GM21367 (cell line): ENCODE measurements around the gene MR1.

Experiments used
- ATAC-seq: cut with Tn5 transposase; IDR thresholded peaks from one replicate; pipeline ENCODE4 v1.9.1; 2021; ENCODE audit not compliant: unreplicated experiment

MR1 gene

DNA sequence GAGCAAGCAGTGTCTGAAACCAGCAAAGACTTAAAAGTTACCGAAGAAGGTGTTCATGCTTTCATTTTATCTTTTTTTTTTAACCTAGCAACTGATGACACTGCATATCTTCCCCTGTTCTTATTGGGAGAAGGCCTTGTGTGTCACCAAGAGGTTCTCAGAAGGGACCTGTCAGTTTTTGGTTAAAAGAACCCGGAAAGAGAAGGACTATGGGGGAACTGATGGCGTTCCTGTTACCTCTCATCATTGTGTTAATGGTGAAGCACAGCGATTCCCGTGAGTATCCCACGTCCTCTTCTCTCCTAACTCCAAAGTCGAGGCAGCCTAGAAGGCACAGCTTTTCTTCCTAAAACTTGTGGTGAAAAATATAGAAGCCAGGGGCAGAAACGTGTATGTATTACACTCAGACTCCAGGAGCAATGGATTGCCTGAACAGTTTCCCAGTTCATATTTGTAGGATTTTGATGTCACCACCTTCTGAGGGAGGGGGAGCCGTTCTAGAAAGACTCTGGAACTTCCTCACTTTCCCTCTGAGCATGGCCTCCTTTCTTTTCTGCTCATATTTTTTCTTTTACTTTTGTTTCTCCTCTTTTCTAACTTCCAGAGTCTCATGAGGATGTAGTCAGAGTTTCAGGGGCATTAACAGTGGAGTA, at the start of gene MR1:
MR1 (plus strand) TSS at position 185 of the 653 bp plus-strand sequence; CDS start at position 210, 25 bp downstream.
- ATAC-seq: peak; percentile 93

GRCh38 chr1:180988253-180988752, 45.5 kb upstream of the MR1 start:
- no peak for ATAC-seq

DNA sequence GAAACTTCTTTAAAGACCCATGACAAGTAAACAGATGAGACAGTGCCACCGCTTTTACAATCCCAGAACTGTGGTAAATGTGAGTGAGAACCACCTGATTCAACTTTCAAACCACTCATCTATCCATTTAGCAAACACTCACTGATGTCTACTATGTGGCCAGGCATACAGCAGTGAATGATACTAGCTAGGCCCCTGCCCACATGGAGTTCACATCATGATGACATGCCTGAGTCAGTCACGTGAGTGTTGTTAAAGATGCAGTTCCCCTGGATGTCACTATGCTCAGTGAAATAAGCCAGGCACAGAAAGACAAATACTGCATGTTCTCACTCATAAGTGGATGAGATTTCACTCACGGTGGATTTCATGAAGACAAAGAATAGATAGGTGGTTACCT, 39.5 kb upstream of the MR1 start:
- no peak for ATAC-seq

- no peak for ATAC-seq
Measured at GRCh38 chr1:180997843-180998504, 35.8 kb upstream of the MR1 start.

DNA sequence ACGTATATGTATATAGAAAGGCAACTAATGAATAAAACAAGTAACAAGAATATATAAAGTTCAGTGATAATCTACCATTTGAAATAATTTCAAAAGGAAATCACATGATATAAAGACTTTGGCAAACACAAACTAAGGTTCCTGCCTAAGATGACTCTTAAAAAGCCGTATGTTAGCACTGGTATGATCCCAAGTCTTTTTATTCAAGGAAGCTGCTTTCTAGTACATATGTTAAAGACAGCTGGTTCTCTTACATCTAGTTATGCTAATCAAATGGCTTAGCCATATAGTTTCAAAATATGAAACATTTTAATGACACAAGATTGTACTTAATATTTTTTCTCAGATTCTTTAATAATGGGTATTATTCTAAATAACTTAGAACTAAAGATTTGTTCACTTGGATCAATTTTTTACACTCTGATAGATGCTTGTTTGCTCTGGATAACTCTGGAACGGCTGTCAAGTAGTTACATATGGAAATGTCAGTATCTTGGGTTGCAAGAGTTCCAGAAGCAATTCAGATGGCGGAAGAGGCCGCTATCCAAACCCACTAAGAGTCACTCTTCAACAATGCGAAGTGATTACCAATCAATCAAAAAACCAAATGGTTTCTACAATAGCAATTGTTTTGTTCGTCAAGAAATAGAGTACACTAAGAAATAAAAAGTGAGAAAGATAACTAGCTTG, 32.5 kb upstream of the MR1 start:
- ATAC-seq: no peak

- no peak for ATAC-seq
Measured at GRCh38 chr1:181002582-181003172, 31.1 kb upstream of the MR1 start.

DNA sequence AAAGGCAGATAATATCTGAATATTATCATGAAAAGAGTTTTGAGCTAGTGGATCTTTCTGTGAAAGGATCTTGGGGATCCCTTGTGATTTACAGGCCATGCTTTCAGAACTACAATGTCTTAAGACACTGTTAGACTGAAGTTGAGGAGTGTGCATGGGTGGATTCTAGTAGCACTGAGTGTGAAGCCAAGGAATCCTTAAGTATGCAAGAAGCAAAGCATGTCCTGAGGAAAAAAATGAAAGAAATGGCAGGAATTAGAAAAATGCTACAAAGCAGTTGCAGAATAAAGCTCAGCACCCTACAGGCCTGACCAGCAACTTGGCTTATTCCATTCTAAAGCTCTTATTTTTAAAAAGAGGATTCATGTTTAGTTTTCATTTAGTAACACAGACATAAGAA, 23.0 kb upstream of the MR1 start:
- ATAC-seq: no peak

DNA sequence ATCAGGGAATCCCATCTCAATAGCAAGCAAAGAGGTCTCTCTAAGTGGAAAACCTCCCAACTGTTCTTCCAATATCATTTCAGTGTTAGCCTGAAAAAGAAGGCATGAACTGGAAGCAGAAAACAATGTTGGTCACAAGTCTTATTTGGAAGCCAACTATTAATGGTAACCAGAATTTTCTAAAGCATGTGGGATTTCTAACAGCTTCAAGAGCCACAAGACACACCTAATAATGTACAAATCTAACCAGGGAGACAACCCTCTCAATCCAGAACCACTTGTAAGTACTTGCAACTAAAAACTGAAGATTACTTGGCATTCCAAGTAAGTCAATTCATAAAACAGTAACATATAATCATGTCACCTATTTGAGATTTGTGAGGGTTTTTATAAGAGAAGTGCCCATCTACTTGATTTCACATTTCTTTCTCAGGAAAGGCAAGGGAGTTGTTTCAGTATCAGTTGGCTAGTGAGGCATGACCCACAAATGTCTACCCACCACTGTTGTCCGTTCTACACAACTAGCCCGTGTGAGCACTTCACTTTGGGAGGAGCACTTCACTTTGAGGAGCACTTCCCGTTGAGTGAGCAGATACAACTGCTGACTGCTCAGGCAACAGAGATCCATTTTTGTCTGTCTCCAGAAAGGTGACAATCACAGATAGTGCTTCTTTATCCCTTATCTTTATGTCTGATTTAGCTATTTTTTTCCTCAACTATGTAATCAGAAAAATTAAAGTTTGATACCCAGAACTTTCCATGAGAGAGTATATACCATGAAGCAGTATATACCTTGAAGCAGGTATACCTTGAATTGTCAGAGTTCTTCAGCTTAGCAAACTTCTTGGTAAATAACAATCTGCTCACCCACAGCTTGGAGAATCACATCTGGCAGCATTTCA, 22.2 kb upstream of the MR1 start:
- no peak for ATAC-seq

GRCh38 chr1:181012203-181012745, 21.5 kb upstream of the MR1 start:
- ATAC-seq: no peak

GRCh38 chr1:181013144-181013543, 20.6 kb upstream of the MR1 start:
- no peak for ATAC-seq

DNA sequence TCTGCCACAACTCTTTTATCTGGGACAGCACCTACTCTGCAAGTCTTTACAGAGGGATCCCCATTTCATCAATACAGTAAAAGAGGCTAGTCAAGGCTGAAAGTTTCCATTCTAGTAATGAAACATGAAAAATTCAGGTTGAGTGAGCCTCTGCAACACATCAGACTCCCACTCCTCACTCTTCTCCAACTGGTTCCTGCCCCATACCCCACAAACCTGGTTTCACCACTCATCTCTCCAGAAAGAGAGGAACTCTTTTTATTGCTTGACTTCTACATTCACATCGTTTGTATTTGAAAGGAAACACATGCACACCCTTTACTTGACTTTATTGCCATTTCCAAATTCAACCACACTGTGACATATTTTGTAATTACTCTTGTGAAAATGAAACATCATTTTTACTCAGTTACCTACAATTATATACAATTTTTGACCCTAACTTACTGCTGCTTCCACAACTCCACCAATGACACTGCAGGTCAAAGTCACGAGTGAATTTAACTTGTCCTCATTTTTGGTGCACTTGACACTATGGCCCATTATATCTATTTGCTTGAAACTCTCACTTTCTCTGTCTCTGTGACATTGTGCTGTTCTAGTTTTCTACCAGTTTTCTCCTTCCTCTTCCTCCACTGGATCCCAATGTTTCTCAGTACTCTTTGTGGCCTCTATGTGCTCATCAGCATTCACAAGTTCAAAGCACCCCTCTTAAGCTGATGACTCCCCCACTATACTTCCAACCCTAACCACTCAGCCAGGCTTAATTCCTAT, 19.1 kb upstream of the MR1 start:
- ATAC-seq: no peak

GRCh38 chr1:181015251-181015615, 18.6 kb upstream of the MR1 start:
- ATAC-seq: no peak

- no peak for ATAC-seq
Measured at GRCh38 chr1:181016563-181016962, 17.2 kb upstream of the MR1 start.

- ATAC-seq: no peak
Measured at GRCh38 chr1:181018901-181019681, 14.7 kb upstream of the MR1 start.

DNA sequence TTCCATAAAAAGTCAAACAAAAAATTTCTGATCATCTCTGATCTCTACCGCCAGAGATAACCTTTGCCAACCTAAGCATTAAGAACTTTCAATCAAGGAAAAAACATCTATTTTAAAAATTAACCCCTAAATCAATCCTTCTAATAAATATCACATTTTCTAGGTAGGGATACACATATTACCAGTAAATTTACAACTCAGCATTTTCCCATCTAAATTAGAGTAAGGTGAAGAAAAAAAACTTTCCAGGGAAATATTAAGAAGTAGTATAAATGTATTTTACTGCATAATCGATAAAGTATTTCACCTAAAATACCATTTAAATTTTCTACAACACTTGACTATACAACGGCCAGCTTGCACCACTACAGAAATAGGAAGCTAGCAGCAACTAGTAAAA, 12.6 kb upstream of the MR1 start:
- no peak for ATAC-seq

- peak; percentile 25 for ATAC-seq
Measured at GRCh38 chr1:181021811-181022434, 11.9 kb upstream of the MR1 start.

- no peak for ATAC-seq
Measured at GRCh38 chr1:181023265-181024057, 10.3 kb upstream of the MR1 start.

DNA sequence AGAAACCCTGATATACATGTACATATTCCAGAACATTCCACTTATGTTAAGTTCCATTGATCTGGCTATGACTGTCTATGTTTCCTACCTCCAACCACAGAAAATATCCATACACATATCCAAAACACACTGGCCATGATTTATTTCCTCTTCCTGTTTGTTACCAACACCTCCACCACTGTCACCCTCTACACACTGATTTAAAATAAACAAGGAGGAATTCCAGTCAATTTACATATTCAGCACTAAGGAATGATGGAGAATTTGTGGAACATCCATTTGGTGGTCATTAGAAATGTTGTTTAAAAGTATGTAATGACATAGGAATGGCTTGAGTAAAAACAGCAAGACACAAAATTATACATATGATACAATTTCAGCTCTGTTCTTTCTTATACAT, 5.6 kb upstream of the MR1 start:
- ATAC-seq: no peak
